ENCODE results near the gene ERAP2. TPM values are rescaled to one million over a fixed set of nuclear protein-coding genes. Genes with fewer than 3 reads are reported as not detected.

The ERAP2 gene
- total and polyA plus RNA-seq, 10 of the 15 experiments (the other 5 are each of a cell fraction or from before 2014, with no cell fraction given): 4.0 to 28.7 (median 11.7) TPM

GRCh38 chr5:96941140-96941539, 64.8 kb downstream of the ERAP2 start (continued):
- TF ChIP-seq RELA (IDR thresholded peaks at IDR 0.05; ENCODE audit: borderline replicate concordance, partially characterized antibody): no peak

GRCh38 chr5:96942078-96942477, 65.8 kb downstream of the ERAP2 start:
- Histone ChIP-seq H3K27me3 (replicated peaks in 1 of 2; ENCODE audit: control insufficient read depth in 2 of 2, insufficient read depth in 2 of 2, low read length in 1 of 2) (no peaks in the 10 kb centered on the region), H3K4me1 (ENCODE audit: control insufficient read depth, insufficient read depth, low read length) (peaks cover 5% of the 10 kb centered on the region; the same call in 1 of the 2 replicates)
- SMC1A ChIA-PET (ENCODE audit: uncharacterized antibody, unreplicated experiment): interaction anchor here (0.9 to 1.9 kb wide), 6 partner anchors 8 to 87 kb away, joined by 3 to 7 read pairs (median 4); no protein-coding TSS in a partner anchor

DNA sequence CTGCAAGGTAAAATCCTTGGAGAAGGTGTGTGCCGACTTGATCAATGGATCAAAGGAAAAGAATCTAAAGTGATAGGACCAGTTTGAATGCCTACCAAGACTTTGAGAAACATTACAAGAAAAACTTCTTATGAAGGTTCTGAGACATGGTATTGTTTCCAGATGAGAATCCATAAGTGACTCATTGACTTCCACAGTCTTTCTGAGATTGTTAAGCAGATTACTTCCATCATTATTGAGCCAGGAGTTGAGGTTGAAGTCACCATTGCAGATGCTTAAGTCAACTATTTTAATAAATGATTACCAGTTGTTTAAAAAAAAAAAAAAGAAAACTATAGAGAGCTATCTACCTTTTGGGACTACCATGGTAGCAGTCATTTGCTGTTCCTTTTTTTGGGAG, 66.6 kb downstream of the ERAP2 start:
- peaks cover 91% of the 10 kb centered on the region for H3K79me2 ChIP-seq (ENCODE audit: control insufficient read depth, insufficient read depth, low read length)
- H3K36me3 ChIP-seq (ENCODE audit: control insufficient read depth in 2 of 2, insufficient read depth in 2 of 2, low read length in 1 of 2): peaks cover 0 to 7% of the 10 kb centered on the region in 2 experiments; a peak in 2 of 4 replicates
- TF ChIP-seq TCF3 (IDR thresholded peaks at IDR 0.05; ENCODE audit: borderline replicate concordance, insufficient read depth, low read depth, low read length) (no peak), ASH2L (IDR thresholded peaks at IDR 0.05; ENCODE audit: borderline replicate concordance, low read depth) (no peak), BCL11A (IDR thresholded peaks at IDR 0.05; ENCODE audit: low read depth, low read length) (no peak)
- TF ChIP-seq, protein P1, sequence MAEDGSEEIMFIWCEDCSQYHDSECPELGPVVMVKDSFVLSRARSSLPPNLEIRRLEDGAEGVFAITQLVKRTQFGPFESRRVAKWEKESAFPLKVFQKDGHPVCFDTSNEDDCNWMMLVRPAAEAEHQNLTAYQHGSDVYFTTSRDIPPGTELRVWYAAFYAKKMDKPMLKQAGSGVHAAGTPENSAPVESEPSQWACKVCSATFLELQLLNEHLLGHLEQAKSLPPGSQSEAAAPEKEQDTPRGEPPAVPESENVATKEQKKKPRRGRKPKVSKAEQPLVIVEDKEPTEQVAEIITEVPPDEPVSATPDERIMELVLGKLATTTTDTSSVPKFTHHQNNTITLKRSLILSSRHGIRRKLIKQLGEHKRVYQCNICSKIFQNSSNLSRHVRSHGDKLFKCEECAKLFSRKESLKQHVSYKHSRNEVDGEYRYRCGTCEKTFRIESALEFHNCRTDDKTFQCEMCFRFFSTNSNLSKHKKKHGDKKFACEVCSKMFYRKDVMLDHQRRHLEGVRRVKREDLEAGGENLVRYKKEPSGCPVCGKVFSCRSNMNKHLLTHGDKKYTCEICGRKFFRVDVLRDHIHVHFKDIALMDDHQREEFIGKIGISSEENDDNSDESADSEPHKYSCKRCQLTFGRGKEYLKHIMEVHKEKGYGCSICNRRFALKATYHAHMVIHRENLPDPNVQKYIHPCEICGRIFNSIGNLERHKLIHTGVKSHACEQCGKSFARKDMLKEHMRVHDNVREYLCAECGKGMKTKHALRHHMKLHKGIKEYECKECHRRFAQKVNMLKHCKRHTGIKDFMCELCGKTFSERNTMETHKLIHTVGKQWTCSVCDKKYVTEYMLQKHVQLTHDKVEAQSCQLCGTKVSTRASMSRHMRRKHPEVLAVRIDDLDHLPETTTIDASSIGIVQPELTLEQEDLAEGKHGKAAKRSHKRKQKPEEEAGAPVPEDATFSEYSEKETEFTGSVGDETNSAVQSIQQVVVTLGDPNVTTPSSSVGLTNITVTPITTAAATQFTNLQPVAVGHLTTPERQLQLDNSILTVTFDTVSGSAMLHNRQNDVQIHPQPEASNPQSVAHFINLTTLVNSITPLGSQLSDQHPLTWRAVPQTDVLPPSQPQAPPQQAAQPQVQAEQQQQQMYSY (CRISPR knock-in tag; IDR thresholded peaks at IDR 0.05): no peak
- in situ Hi-C loops (cut with MboI) (no loop called here), intact Hi-C loops (cut with micrococcal nuclease; ENCODE audit: unreplicated experiment) (no loop called here)
- no peak overlapping the region for H3K27ac ChIP-seq (ENCODE audit: control insufficient read depth, insufficient read depth)
- CTCF ChIA-PET: interaction anchor here (0.6 to 1.7 kb wide), 2 partner anchors 200 to 1405 kb away, joined by 3 to 4 read pairs; partner anchors contain the start of gene LIX1
- SMC1A ChIA-PET (ENCODE audit: uncharacterized antibody, unreplicated experiment): interaction anchor here (1.2 kb wide), 1 partner anchor 23 kb away, joined by 4 read pairs; no protein-coding TSS in a partner anchor
- H3K27me3 ChIP-seq (replicated peaks in 1 of 2; ENCODE audit: control insufficient read depth in 2 of 2, insufficient read depth in 2 of 2, low read length in 1 of 2): no peaks in the 10 kb centered on the region
- H3K9me3 ChIP-seq (replicated peaks; ENCODE audit: control insufficient read depth, insufficient read depth, low read length): no peaks in the 10 kb centered on the region
- FAIRE-seq (no peak), DNase-seq (ENCODE audit: low read depth, low spot score) (no peak), ATAC-seq (no peak)
- RAD21 ChIA-PET (ENCODE audit: unreplicated experiment): no interaction called here
- POLR2A ChIA-PET: interaction anchor here (0.9 to 7.5 kb wide), 2 partner anchors 11 to 17 kb away, joined by 3 to 65 read pairs; no protein-coding TSS in a partner anchor
- H3K4me3 ChIP-seq: no peak overlapping the region
- H4K20me1 ChIP-seq (ENCODE audit: control insufficient read depth, insufficient read depth): no peaks in the 10 kb centered on the region; the same call in 1 of the 2 replicates
- no peak overlapping the region for H3K4me2 ChIP-seq (ENCODE audit: control insufficient read depth, insufficient read depth)
- H3K4me1 ChIP-seq (ENCODE audit: control insufficient read depth, insufficient read depth, low read length): peaks cover 5% of the 10 kb centered on the region; the same call in 1 of the 2 replicates
- BruUV-seq (replicated peaks): no TSS peak
- no peak overlapping the region for H3K9ac ChIP-seq (ENCODE audit: control insufficient read depth, insufficient read depth, low read length)
- 96% methylated on average over 1 of the region's 1 CpG for WGBS (ENCODE audit: insufficient coverage, insufficient replicate concordance, low lambda C conversion rate, missing lambda C conversion rate)
- H2AFZ ChIP-seq (ENCODE audit: control insufficient read depth, low read depth, low read length): no peak overlapping the region

More at GRCh38 chr5:96942078-96942477, 65.8 kb downstream of the ERAP2 start:
- Histone ChIP-seq H2AFZ (ENCODE audit: control insufficient read depth, low read depth, low read length) (no peak overlapping the region), H3K79me2 (ENCODE audit: control insufficient read depth, insufficient read depth, low read length) (peaks cover 91% of the 10 kb centered on the region), H3K27ac (ENCODE audit: control insufficient read depth, insufficient read depth) (no peak overlapping the region), H3K9ac (ENCODE audit: control insufficient read depth, insufficient read depth, low read length) (no peak overlapping the region), H3K9me3 (replicated peaks; ENCODE audit: control insufficient read depth, insufficient read depth, low read length) (no peaks in the 10 kb centered on the region), H4K20me1 (ENCODE audit: control insufficient read depth, insufficient read depth) (no peaks in the 10 kb centered on the region; the same call in 1 of the 2 replicates), H3K36me3 (ENCODE audit: control insufficient read depth in 2 of 2, insufficient read depth in 2 of 2, low read length in 1 of 2) (peaks cover 0 to 7% of the 10 kb centered on the region in 2 experiments; a peak in 2 of 4 replicates), H3K4me3 (no peak overlapping the region), H3K4me2 (ENCODE audit: control insufficient read depth, insufficient read depth) (no peak overlapping the region)
- ATAC-seq (no peak), DNase-seq (ENCODE audit: low read depth, low spot score) (no peak), FAIRE-seq (no peak)
- intact Hi-C loops (cut with micrococcal nuclease; ENCODE audit: unreplicated experiment): no loop called here
- in situ Hi-C loops (cut with MboI): no loop called here
- ChIA-PET POLR2A (interaction anchor here (0.6 to 7.5 kb wide), 6 partner anchors 10 to 1054 kb away, joined by 3 to 65 read pairs (median 4); no protein-coding TSS in a partner anchor), CTCF (interaction anchor here (1.4 to 1.7 kb wide), 2 partner anchors 27 to 201 kb away, joined by 4 to 6 read pairs; partner anchors contain the start of gene LIX1), RAD21 (ENCODE audit: unreplicated experiment) (interaction anchor here (0.8 to 1.9 kb wide), 2 partner anchors 15 to 45 kb away, joined by 4 to 5 read pairs; no protein-coding TSS in a partner anchor)
- no peak for TF ChIP-seq POLR2A (IDR thresholded peaks at IDR 0.05; ENCODE audit: low read depth, low read length)
- TF ChIP-seq JUNB (IDR thresholded peaks at IDR 0.05): no peak
- WGBS (ENCODE audit: insufficient coverage, insufficient replicate concordance, low lambda C conversion rate, missing lambda C conversion rate): 93% methylated on average over 9 of the region's 9 CpGs
- BruUV-seq (replicated peaks): no TSS peak

Data from GM12878 (cell line).